ENCODE results near the gene ZNF436. TPM values are rescaled to one million over a fixed set of nuclear protein-coding genes. Genes with fewer than 3 reads are reported as not detected.

ZNF436 gene
- total and polyA plus RNA-seq, 9 of the 15 experiments (the other 6 are each of a cell fraction or from before 2014, with no cell fraction given), result 2.1 to 11.3 (median 6.8) TPM

- no peak for TF ChIP-seq ZBTB12 (CRISPR knock-in tag; IDR thresholded peaks at IDR 0.05)
- TF ChIP-seq YBX1 (IDR thresholded peaks at IDR 0.05), result no peak
- TF ChIP-seq ARID4B (CRISPR knock-in tag; IDR thresholded peaks at IDR 0.05), result peak; percentile 93
- TF ChIP-seq, protein P1, sequence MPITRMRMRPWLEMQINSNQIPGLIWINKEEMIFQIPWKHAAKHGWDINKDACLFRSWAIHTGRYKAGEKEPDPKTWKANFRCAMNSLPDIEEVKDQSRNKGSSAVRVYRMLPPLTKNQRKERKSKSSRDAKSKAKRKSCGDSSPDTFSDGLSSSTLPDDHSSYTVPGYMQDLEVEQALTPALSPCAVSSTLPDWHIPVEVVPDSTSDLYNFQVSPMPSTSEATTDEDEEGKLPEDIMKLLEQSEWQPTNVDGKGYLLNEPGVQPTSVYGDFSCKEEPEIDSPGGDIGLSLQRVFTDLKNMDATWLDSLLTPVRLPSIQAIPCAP (CRISPR knock-in tag; IDR thresholded peaks at IDR 0.05; ENCODE audit: borderline replicate concordance), result no peak
- no peak for TF ChIP-seq HMG20B (CRISPR knock-in tag; IDR thresholded peaks at IDR 0.05)
- TF ChIP-seq ZBTB40 (IDR thresholded peaks at IDR 0.05), result 0 out of 2 replicates have a peak, but pooled peaks have one; percentile 14
- no peak for TF ChIP-seq ZBTB40 (CRISPR knock-in tag; IDR thresholded peaks at IDR 0.05)
- no peak for TF ChIP-seq CEBPB (tag; IDR thresholded peaks at IDR 0.05)
- TF ChIP-seq ZNF23 (CRISPR knock-in tag; IDR thresholded peaks at IDR 0.05), result no peak
Observed at GRCh38 chr1:23344111-23344986, 25.3 kb downstream of the ZNF436 start, which contains the start of gene HNRNPR (continued).
